Heart left ventricle (tissue), 13 donors: ENCODE data around the gene PRKN.

Experiments used
- CTCF ChIP-seq, 12 donors: fragments of 200-600 bp; sonication (generic) in 4 of 12; IDR thresholded peaks; one replicate each; pipeline versions ENCODE4 v1.5.0 to v1.8.0; 2018 to 2022; ENCODE audit warnings: antibody characterized with exemption in 12 of 12, mild to moderate bottlenecking in 5 of 12
- POLR2A ChIP-seq, 2 donors: fragments of 450-650 bp; IDR thresholded peaks; one replicate each; pipeline ENCODE4 v1.6.1; 2017; ENCODE audit warnings: antibody characterized with exemption in 2 of 2, mild to moderate bottlenecking in 2 of 2, moderate library complexity in 2 of 2
- donor health status: ischemic (EF 13 %, LVEDD 7.1; RV severe dilation, severe dysfunction).
- donor health status: DM: no; HTN: yes; CAD: no.
- donor health status: DM: no; HTN: no; CAD: no.
- donor health status: ischemic (EF 25% LVEDD 6.9; RV normal size, moderate dysfunction).
- donor health status: ischemic (EF 25% LVEDD 5.7; RV mildly dilated, moderate dysfunction).
- donor health status: ischemic (EF 35%, LVEDD 5.7; RV mildly dilated, moderate dysfunction).
- donor health status: nonischemic (EF 11% LVEDD 7.7; RV severe dilation, severe dysfunction).
- donor health status: DM: yes; HTN: yes; CAD: no.
- donor health status: PGD.
- donor health status: ischemic (EF 29% LVEDD 5.4; RV normal size, mild dysfunction).
- donor health status: nonischemic (EF 23%, LVEDD 6.1; RV moderate dilation, normal function).

- TF ChIP-seq CTCF (IDR thresholded peaks at IDR 0.05) (no peak), POLR2A (IDR thresholded peaks at IDR 0.05) (no peak)
Observed at GRCh38 chr6:161838306-161839035, 889.1 kb downstream of the PRKN start.
